Measurements from ENCODE around the gene FRMD3.

Gene FRMD3

DNA sequence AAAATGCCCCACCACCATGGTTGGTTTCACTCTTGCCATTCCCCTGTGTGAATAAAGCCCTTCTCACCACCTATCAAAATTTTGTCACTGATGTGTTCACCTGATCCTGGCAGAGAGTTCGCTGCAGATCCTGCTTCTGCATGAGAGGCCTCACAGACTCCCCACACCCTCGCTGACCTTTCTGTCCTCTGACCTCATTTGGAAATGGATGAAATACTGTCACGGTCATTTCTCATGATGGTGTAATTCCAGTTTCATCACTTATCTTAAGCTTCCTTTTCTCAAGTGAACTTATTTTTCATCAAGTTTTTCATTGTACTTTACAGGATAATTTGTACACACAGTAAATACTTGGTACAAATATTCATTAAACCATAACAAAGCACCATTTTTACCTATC, 131.3 kb downstream of the FRMD3 start:
- H3K4me3 ChIP-seq (ENCODE audit: low read depth, low read length): no peak overlapping the region

DNA sequence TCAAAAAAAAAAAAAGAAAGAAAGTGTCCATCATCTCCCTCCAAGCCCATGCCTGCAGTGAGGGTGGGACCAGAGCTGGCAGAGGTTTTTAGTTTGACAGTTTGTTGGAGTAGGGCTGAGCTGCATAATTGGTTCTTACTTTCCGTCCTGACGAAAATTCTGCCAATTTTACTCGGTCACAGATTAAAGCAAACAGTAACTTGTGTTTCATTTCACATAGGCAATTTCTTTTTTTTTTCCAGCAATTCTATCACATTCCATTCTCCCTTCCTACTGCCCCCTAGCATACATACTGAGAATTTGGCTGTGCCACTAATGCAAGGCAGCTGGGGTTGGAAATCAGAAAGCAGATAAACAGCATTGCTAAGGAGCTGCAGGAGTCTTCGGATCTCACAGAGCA, 132.4 kb downstream of the FRMD3 start:
- no peak overlapping the region for H3K4me3 ChIP-seq (ENCODE audit: low read depth, low read length)
- TF ChIP-seq, protein P1, sequence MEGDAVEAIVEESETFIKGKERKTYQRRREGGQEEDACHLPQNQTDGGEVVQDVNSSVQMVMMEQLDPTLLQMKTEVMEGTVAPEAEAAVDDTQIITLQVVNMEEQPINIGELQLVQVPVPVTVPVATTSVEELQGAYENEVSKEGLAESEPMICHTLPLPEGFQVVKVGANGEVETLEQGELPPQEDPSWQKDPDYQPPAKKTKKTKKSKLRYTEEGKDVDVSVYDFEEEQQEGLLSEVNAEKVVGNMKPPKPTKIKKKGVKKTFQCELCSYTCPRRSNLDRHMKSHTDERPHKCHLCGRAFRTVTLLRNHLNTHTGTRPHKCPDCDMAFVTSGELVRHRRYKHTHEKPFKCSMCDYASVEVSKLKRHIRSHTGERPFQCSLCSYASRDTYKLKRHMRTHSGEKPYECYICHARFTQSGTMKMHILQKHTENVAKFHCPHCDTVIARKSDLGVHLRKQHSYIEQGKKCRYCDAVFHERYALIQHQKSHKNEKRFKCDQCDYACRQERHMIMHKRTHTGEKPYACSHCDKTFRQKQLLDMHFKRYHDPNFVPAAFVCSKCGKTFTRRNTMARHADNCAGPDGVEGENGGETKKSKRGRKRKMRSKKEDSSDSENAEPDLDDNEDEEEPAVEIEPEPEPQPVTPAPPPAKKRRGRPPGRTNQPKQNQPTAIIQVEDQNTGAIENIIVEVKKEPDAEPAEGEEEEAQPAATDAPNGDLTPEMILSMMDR (IDR thresholded peaks at IDR 0.05; ENCODE audit: low read depth, low read length): no peak

More for the DNA sequence above, 131.3 kb downstream of the FRMD3 start:
- TF ChIP-seq, protein P1 (IDR thresholded peaks at IDR 0.05; ENCODE audit: low read depth, low read length): no peak

DNA sequence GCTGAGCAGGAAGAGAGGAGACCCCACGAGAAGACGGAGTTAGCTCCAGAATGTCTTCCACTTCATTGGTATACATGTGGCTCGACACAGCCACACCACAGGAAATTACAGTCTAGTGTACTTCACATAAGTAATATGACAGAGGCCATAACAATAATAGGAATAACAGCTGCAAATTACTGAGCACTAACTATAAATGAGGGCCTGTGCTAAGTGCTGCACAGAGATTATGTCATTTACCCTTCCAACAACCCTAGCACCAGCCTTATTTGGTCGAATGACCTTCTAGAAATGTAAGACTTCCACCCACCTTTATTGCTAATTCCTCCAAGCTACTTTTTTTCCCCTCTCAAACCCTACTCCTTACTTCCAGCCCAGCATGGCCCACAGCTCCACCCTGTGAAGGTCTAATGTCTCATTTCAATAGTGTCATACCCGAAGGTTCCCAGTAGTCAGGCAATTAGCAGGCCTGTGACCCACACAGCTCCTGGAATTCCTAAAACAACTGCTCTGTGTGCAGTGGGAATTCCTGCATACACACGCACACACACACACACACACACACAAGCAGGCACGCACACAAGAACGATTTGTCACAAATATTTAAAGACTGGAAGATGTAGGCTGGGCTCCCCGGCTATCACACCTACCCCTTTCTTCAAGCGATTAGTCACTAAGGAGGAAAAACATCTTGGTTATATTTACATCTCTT, 134.5 kb downstream of the FRMD3 start:
- H3K4me3 ChIP-seq (ENCODE audit: low read depth, low read length): no peak overlapping the region
- TF ChIP-seq, protein P1 (IDR thresholded peaks at IDR 0.05; ENCODE audit: low read depth, low read length): no peak

DNA sequence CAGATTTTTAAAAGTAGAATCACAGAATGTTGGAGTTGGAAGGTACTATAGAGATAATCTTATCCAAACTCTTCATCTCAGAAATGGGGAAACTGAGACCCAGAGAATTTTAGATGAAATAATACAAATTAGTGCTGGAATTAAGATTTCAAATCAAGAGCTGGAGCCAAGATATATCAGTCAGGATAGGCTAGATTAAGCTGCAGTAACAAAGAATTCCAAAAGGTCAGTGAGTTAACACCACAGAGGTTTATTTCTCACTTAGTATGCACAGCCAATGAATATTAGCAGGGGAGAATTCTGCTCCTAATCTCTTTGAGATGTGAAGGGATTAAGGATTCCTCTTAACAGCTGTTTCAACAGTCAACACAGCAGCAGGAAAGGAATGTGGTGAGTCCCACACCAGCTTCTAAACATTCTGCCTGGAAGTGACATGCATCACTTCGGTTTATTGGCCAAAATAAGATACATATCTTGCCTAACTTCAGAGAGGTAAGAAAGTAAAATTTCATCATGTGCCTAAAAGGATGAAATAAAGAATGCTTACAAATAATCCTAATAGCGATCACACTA, 136.8 kb downstream of the FRMD3 start:
- TF ChIP-seq, protein P1 (IDR thresholded peaks at IDR 0.05; ENCODE audit: low read depth, low read length): no peak
- H3K4me3 ChIP-seq (ENCODE audit: low read depth, low read length): no peak overlapping the region

DNA sequence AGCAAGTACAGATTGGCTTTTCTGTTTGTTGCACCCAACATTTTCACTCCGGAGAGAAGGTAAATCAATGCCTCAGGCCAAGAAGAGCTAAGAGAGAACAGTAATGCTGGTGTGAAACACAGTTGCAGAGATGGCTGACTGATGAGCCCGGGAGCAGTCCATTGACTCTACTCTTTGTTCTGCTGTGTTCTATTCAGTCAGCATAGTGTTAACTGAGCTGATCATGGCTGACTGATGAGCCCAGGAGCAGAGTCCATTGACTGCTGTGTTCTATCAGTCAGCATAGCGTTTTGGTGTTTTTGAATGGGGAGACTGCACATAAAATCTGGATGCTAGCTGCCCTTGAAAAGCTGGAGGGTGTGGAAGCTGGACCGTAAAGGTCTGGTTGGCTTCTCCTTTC, 141.4 kb downstream of the FRMD3 start:
- TF ChIP-seq, protein P1 (IDR thresholded peaks at IDR 0.05; ENCODE audit: low read depth, low read length): no peak
- H3K4me3 ChIP-seq (ENCODE audit: low read depth, low read length): no peak overlapping the region

DNA sequence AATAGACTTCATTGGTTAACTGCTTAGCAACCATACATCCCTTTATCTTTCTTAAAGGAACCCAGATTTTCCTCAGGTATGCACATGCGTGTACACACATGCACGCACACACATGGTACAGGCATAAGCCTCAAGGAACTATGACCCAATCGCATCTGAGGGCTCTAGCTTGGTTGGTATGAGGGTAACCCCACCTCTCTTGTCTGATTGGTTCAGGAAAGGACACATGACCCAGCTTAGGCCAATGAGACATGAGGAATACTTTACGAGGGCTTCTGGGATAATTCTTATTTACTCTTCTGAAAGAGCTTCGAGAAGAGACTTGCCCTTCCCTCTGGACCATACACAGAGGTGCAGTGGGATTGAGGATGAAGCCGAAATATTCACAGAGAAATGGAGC, 141.9 kb downstream of the FRMD3 start:
- no peak overlapping the region for H3K4me3 ChIP-seq (ENCODE audit: low read depth, low read length)
- TF ChIP-seq, protein P1 (IDR thresholded peaks at IDR 0.05; ENCODE audit: low read depth, low read length): no peak

DNA sequence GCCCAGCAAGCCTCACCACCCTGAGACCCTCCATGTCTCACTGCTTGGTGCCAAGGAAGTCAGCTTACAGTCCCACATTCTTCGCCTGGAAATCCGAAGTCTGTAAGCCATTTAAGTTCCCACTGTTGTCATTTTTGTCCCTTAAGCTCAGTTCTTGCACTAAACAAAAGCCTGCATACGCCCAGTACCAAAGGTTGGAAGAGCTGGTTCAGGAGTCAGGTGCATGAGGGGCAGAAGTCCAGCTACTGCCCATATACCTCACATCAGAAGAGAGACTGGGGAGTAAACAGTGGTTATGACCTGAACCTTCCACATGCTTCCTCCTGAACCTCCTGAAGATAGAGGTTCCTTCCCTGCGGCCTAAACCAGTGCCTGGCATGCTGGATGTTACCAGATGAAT, 146.0 kb downstream of the FRMD3 start:
- H3K4me3 ChIP-seq (ENCODE audit: low read depth, low read length): no peak overlapping the region
- TF ChIP-seq, protein P1 (IDR thresholded peaks at IDR 0.05; ENCODE audit: low read depth, low read length): no peak

Data from WI38 (cell line).